HCT116 (cell line): ENCODE data around the gene UMOD.

Experiments used
- CTCF ChIP-seq, 3 experiments: fragments of 200-600 bp in 1 of 3; sonication (generic) in 1 of 3; IDR thresholded peaks in 2 of 3; conservative IDR thresholded peaks in 1 of 3; 2 replicates each; pipeline ENCODE4 v1.5.1; 2012 to 2017; ENCODE audit warnings: low read depth in 2 of 3, low read length in 2 of 3, antibody characterized with exemption in 1 of 3, borderline replicate concordance in 1 of 3, control low read depth in 1 of 3, mild to moderate bottlenecking in 1 of 3, mixed read lengths in 1 of 3, mixed run types in 1 of 3, moderate library complexity in 1 of 3; ENCODE audit not compliant: insufficient read depth in 1 of 3
- FOSL1 ChIP-seq: IDR thresholded peaks from 2 replicates; pipeline ENCODE4 v1.6.1; 2012; ENCODE audit warnings: low read depth
- JUND ChIP-seq: IDR thresholded peaks from 2 replicates; pipeline ENCODE4 v1.6.1; 2012
- POLR2AphosphoS5 ChIP-seq: IDR thresholded peaks from 2 replicates; pipeline ENCODE4 v1.6.1; 2011; ENCODE audit warnings: mild to moderate bottlenecking, low read depth, low read length, moderate library complexity

- TF ChIP-seq POLR2AphosphoS5 = no peak
- TF ChIP-seq CTCF (IDR thresholded peaks at IDR 0.05 in 2 of 3, conservative IDR thresholded peaks at IDR 0.05 in 1 of 3; ENCODE audit: borderline replicate concordance in 1 of 3, insufficient read depth in 1 of 3, low read depth in 2 of 3, low read length in 2 of 3) = no peak
- TF ChIP-seq FOSL1 = no peak
- TF ChIP-seq JUND = no peak
These were observed 34.5 kb downstream of the UMOD start for GRCh38 chr16:20318006-20318405.
